ENCODE results near the gene MYH11. TPM values are rescaled to one million over a fixed set of nuclear protein-coding genes. Genes with fewer than 3 reads are reported as not detected.
"Not testable (repeated sequence)": the region's sequence is repeated elsewhere in the genome, so short reads cannot be mapped to it uniquely, and the experiment has no call there.

The MYH11 gene
- total and polyA plus RNA-seq, 7 donors = 6.1 to 26.4 (median 14.1) TPM

- intact Hi-C loops (cut with DNase I) = no loop called here
- no peak for TF ChIP-seq CTCF (IDR thresholded peaks at IDR 0.05)
- Histone ChIP-seq H3K9me3 (peaks cover 10% of the 10 kb centered on the region), H3K27me3 (ENCODE audit: insufficient read depth in 3 of 3, low read length in 2 of 3) (no peaks in the 10 kb centered on the region), H3K36me3 (ENCODE audit: insufficient read depth in 1 of 2, low read depth in 1 of 2) (no peaks in the 10 kb centered on the region), H3K4me1 (no peaks in the 10 kb centered on the region), H3K4me3 (no peak overlapping the region), H3K27ac (no peak overlapping the region)
- no peak for ATAC-seq
- no peak for DNase-seq
These were observed 59.9 kb downstream of the MYH11 start for GRCh38 chr16:15796885-15797284.

- Histone ChIP-seq H3K9me3 (peaks cover 10% of the 10 kb centered on the region), H3K36me3 (ENCODE audit: insufficient read depth in 1 of 2, low read depth in 1 of 2) (no peaks in the 10 kb centered on the region), H3K4me3 (no peak overlapping the region), H3K4me1 (no peaks in the 10 kb centered on the region), H3K27me3 (ENCODE audit: insufficient read depth in 3 of 3, low read length in 2 of 3) (no peaks in the 10 kb centered on the region), H3K27ac (no peak overlapping the region)
- no peak for TF ChIP-seq CTCF (IDR thresholded peaks at IDR 0.05)
- ATAC-seq = no peak
- intact Hi-C loops (cut with DNase I) = no loop called here
- no peak for DNase-seq
- 74 to 88% (median 77%) methylated on average over 1 of the region's 1 CpG for WGBS, 3 donors
These were observed 61.2 kb downstream of the MYH11 start for GRCh38 chr16:15795615-15796014.

- DNase-seq (no peak), ATAC-seq (no peak)
- no peak overlapping the region for H3K4me3 ChIP-seq
- WGBS, 3 donors = 79 to 85% (median 83%) methylated on average over 5 of the region's 5 CpGs
- H3K4me1 ChIP-seq = no peaks in the 10 kb centered on the region
- H3K27me3 ChIP-seq (ENCODE audit: insufficient read depth in 3 of 3, low read length in 2 of 3) = no peaks in the 10 kb centered on the region
- intact Hi-C loops (cut with DNase I) = no loop called here
- H3K9me3 ChIP-seq = peaks cover 10% of the 10 kb centered on the region
- no peaks in the 10 kb centered on the region for H3K36me3 ChIP-seq (ENCODE audit: insufficient read depth in 1 of 2, low read depth in 1 of 2)
- no peak overlapping the region for H3K27ac ChIP-seq
- TF ChIP-seq CTCF (IDR thresholded peaks at IDR 0.05) = no peak
These were observed 64.3 kb downstream of the MYH11 start for GRCh38 chr16:15792563-15792971.

GRCh38 chr16:15790458-15790857 lies 66.4 kb downstream of the MYH11 start:
- WGBS, 3 donors = 26 to 39% (median 30%) methylated on average over 4 of the region's 4 CpGs

GRCh38 chr16:15789816-15790215 lies 67.0 kb downstream of the MYH11 start:
- H3K27ac ChIP-seq; H3K4me3 ChIP-seq; H3K36me3 ChIP-seq (ENCODE audit: insufficient read depth in 1 of 2, low read depth in 1 of 2); H3K4me1 ChIP-seq; intact Hi-C loops (cut with DNase I); H3K9me3 ChIP-seq; H3K27me3 ChIP-seq (ENCODE audit: insufficient read depth in 3 of 3, low read length in 2 of 3); ATAC-seq; DNase-seq: not testable (repeated sequence)
- WGBS, 3 donors = 76 to 86% (median 80%) methylated on average over 5 of the region's 5 CpGs

More at GRCh38 chr16:15790458-15790857, 66.4 kb downstream of the MYH11 start:
- Histone ChIP-seq H3K4me3 (no peak overlapping the region), H3K4me1 (no peaks in the 10 kb centered on the region), H3K27ac (no peak overlapping the region), H3K9me3 (no peaks in the 10 kb centered on the region), H3K36me3 (ENCODE audit: insufficient read depth in 1 of 2, low read depth in 1 of 2) (no peaks in the 10 kb centered on the region), H3K27me3 (ENCODE audit: insufficient read depth in 3 of 3, low read length in 2 of 3) (no peaks in the 10 kb centered on the region)
- ATAC-seq (no peak), DNase-seq (no peak)
- no peak for TF ChIP-seq CTCF (IDR thresholded peaks at IDR 0.05)
- intact Hi-C loops (cut with DNase I) = no loop called here

Data from psoas muscle (tissue), 8 donors.